PFSK-1 (cell line): ENCODE data around the gene STRN3.

Experiments
- FOXP2 ChIP-seq: optimal IDR thresholded peaks from 2 replicates; pipeline ENCODE3; 2011; ENCODE audit warnings: borderline replicate concordance, control low read depth, inconsistent platforms; ENCODE audit not compliant: insufficient read depth; ENCODE audit errors: extremely low read length, extremely low read depth
- POLR2AphosphoS5 ChIP-seq: IDR thresholded peaks from 2 replicates; pipeline ENCODE4 v1.6.1; 2012; ENCODE audit warnings: low read depth, mild to moderate bottlenecking, control low read depth, low read length, moderate library complexity
- REST ChIP-seq, 2 experiments: IDR thresholded peaks; 2 replicates each; pipeline versions ENCODE4 v1.6.1 to v1.8.0; 2011 to 2012; ENCODE audit warnings: low read depth in 2 of 2, low read length in 2 of 2, control low read depth in 1 of 2, inconsistent platforms in 1 of 2, mild to moderate bottlenecking in 1 of 2, moderate library complexity in 1 of 2; ENCODE audit not compliant: insufficient read depth in 1 of 2
- SIN3A ChIP-seq: IDR thresholded peaks from 2 replicates; pipeline ENCODE4 v1.6.1; 2012; ENCODE audit warnings: mild to moderate bottlenecking, low read length, moderate library complexity, borderline replicate concordance; ENCODE audit not compliant: insufficient read depth
- TAF1 ChIP-seq: IDR thresholded peaks from 2 replicates; pipeline ENCODE4 v1.6.1; 2012; ENCODE audit warnings: low read length, control low read depth, borderline replicate concordance; ENCODE audit not compliant: insufficient read depth

The STRN3 gene

DNA sequence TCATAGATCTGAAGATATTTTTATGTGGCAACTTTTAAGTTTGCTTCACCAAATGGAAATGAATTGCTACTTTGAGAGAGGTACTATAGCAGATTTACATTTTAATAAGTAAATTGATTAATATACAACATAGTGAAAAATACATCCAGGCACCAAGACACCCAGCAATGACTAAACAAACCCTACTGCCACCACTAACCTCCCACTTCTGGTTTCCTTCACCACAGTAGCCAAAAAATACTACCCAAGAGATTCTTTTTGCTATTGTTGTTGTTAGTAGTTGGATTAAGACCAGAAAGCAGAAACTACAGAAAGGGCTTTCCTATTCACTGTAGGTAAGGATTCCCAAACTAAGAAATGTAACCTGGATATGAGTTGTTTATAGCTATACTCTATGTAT is 97.7 kb downstream of the STRN3 start:
- TF ChIP-seq FOXP2 (no peak), SIN3A (no peak), POLR2AphosphoS5 (no peak), REST (IDR thresholded peaks at IDR 0.05; ENCODE audit: insufficient read depth in 1 of 2, low read depth in 2 of 2, low read length in 2 of 2) (no peak), TAF1 (no peak)

GRCh38 chr14:30925254-30925653 is 100.9 kb downstream of the STRN3 start:
- TF ChIP-seq TAF1: no peak
- no peak for TF ChIP-seq POLR2AphosphoS5
- no peak for TF ChIP-seq FOXP2
- no peak for TF ChIP-seq SIN3A
- no peak for TF ChIP-seq REST (IDR thresholded peaks at IDR 0.05; ENCODE audit: insufficient read depth in 1 of 2, low read depth in 2 of 2, low read length in 2 of 2)

GRCh38 chr14:30921788-30922187 is 104.4 kb downstream of the STRN3 start:
- TF ChIP-seq FOXP2 (no peak), SIN3A (no peak), POLR2AphosphoS5 (no peak)

DNA sequence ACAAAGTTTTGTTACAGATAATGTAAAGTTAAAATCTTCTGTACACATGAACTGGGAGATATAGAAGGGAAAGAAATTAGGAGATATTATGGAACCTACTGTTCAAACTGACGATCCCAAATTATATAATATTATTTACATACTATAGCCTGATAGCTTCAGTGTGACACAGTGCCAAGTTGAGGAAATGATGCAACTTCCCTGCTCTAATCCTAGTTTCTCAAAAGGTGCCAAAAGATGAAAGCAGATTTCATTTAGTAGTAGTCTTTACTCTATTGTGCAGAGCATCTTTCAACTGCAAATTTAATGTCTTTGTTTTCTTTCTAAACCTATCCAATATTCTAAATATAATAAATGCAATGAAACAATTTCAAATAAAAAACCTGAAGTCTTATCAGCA is 104.9 kb downstream of the STRN3 start:
- TF ChIP-seq REST (IDR thresholded peaks at IDR 0.05; ENCODE audit: insufficient read depth in 1 of 2, low read depth in 2 of 2, low read length in 2 of 2) (no peak), FOXP2 (no peak), POLR2AphosphoS5 (no peak), SIN3A (no peak), TAF1 (no peak)

- TF ChIP-seq SIN3A: no peak
These were observed 110.6 kb downstream of the STRN3 start for GRCh38 chr14:30915596-30915995.

DNA sequence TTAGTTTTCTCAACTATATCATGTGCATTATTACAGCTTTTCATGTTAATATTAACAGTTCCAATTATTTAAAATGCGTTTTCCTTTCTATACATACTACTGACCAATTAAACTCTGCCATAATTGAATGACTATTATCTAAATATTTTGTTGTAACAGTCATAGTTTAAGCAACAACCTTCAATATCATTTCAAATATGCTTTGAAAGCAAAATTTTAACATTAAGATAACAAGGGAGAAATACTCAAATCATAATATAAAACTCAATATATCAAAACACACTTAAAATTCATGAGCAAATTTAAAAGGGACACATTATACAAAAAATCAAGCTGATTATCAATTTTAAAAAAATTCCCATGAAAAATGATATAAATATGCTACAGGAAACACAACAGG is 111.4 kb downstream of the STRN3 start:
- TF ChIP-seq SIN3A (no peak), REST (IDR thresholded peaks at IDR 0.05; ENCODE audit: insufficient read depth in 1 of 2, low read depth in 2 of 2, low read length in 2 of 2) (no peak), POLR2AphosphoS5 (no peak), TAF1 (no peak), FOXP2 (no peak)
